HepG2 (cell line): ENCODE measurements around the gene DLX4. TPM values are rescaled to one million over a fixed set of nuclear protein-coding genes. Genes with fewer than 3 reads are reported as not detected.

Experiments
- ATAC-seq: fragments of 200-7000 bp; cut with Tn5 transposase; 3 replicates; pipeline ENCODE4 v1.9.1; 2020; ENCODE audit warnings: mild to moderate bottlenecking, moderate library complexity
- Bru-seq: library from RNA; stranded (reverse); fragments of 400-500 nt; gene quantifications from one replicate; lab custom pipeline; 2021; lab: Mats Ljungman, UMichigan
- BruChase-seq, 2 experiments: library from RNA; stranded (reverse); fragments of 400-500 nt; gene quantifications; one replicate each; lab custom pipeline; 2021; lab: Mats Ljungman, UMichigan
- BruUV-seq: library from RNA; stranded (reverse); fragments of 400-500 nt; replicated peaks from 2 replicates; lab custom pipeline; 2021; lab: Mats Ljungman, UMichigan
- CTCF ChIA-PET: fragments of 300-600 bp; formaldehyde crosslinking; extraction: SDS; loops from one replicate; lab custom pipeline; 2021; ENCODE audit warnings: low total read pairs, inconsistent platforms, low intra/inter-chr PET ratio; lab: Yijun Ruan, JAX
- POLR2A ChIA-PET: fragments of 350-600 bp; sonication (Branson Sonifier 250); formaldehyde crosslinking; loops from one replicate; lab custom pipeline; 2020; ENCODE audit warnings: antibody characterized with exemption, inconsistent platforms; lab: Yijun Ruan, JAX
- DNase-seq: peaks from one replicate; pipeline ENCODE4 v3.0.0-alpha.2; 2015; ENCODE audit warnings: low spot score
- FAIRE-seq: peaks from 3 replicates; lab custom pipeline; 2011; peaks lifted over from hg19 to GRCh38; lab: Jason Lieb, UNC
- H2AFZ ChIP-seq: one replicate; pipeline ENCODE4 v1.6.1; 2011; ENCODE audit warnings: low read length, inconsistent platforms
- H3K27ac ChIP-seq: fragments of 300-600 bp; 3 replicates; pipeline ENCODE4 v1.8.0; 2011; ENCODE audit warnings: mixed run types, mild to moderate bottlenecking, mixed read lengths, low read length, inconsistent platforms; ENCODE audit not compliant: insufficient read depth; ENCODE audit errors: extremely low read length
- H3K27me3 ChIP-seq, 2 experiments: fragments of 200-600 bp in 1 of 2; 2 replicates in 1 of 2; 3 replicates in 1 of 2; pipeline versions ENCODE4 v1.6.0 to v1.8.0; 2011; ENCODE audit warnings: low read length in 2 of 2, mild to moderate bottlenecking in 2 of 2, moderate library complexity in 2 of 2, inconsistent platforms in 1 of 2; ENCODE audit not compliant: insufficient read depth in 2 of 2, control insufficient read depth in 1 of 2
- H3K36me3 ChIP-seq, 2 experiments: fragments of 200-600 bp in 1 of 2; replicated peaks in 1 of 2; 2 replicates in 1 of 2; 3 replicates in 1 of 2; pipeline versions ENCODE4 v1.5.1 to v1.8.0; 2011; ENCODE audit warnings: low read length in 2 of 2, inconsistent platforms in 1 of 2; ENCODE audit not compliant: insufficient read depth in 2 of 2, control insufficient read depth in 1 of 2
- H3K4me1 ChIP-seq: 2 replicates; pipeline ENCODE4 v1.5.1; 2012; ENCODE audit warnings: low read length, inconsistent platforms; ENCODE audit not compliant: insufficient read depth
- H3K4me2 ChIP-seq: 2 replicates; pipeline ENCODE4 v1.6.0; 2011; ENCODE audit warnings: low read depth, low read length, inconsistent platforms
- H3K4me3 ChIP-seq, 3 experiments: fragments of 200-600 bp in 1 of 3; sonication (generic), shearing (Covaris generic) in 1 of 3; replicated peaks in 1 of 3; 2 replicates each; pipeline ENCODE4 v1.5.1; 2011 to 2016; ENCODE audit warnings: low read length in 3 of 3, inconsistent platforms in 2 of 3, low read depth in 2 of 3, mild to moderate bottlenecking in 2 of 3, control low read depth in 1 of 3, mixed read lengths in 1 of 3; ENCODE audit not compliant: insufficient read depth in 1 of 3
- H3K79me2 ChIP-seq: one replicate; pipeline ENCODE4 v1.6.1; 2011; ENCODE audit warnings: low read length, inconsistent platforms; ENCODE audit not compliant: insufficient read depth
- H3K9ac ChIP-seq: 2 replicates; pipeline ENCODE4 v1.6.0; 2011; ENCODE audit warnings: mild to moderate bottlenecking, low read depth, low read length, inconsistent platforms; ENCODE audit not compliant: insufficient read depth
- H3K9me3 ChIP-seq: 2 replicates; pipeline ENCODE4 v1.5.1; 2012; ENCODE audit warnings: mild to moderate bottlenecking, low read length
- H4K20me1 ChIP-seq: 2 replicates; pipeline ENCODE4 v1.6.0; 2011; ENCODE audit warnings: inconsistent platforms, mild to moderate bottlenecking, low read length, moderate library complexity; ENCODE audit not compliant: insufficient read depth
- ATF7 ChIP-seq, 2 experiments: fragments of 450-650 bp in 1 of 2; sonication (generic) in 1 of 2; formaldehyde crosslinking in 1 of 2; IDR thresholded peaks; 2 replicates each; pipeline versions ENCODE4 v1.4.0 to v1.6.1; 2016 to 2020; ENCODE audit warnings: antibody characterized with exemption in 1 of 2, mild to moderate bottlenecking in 1 of 2, missing genetic modification reagents in 1 of 2
- BCL3 ChIP-seq: sonication (generic); formaldehyde crosslinking; IDR thresholded peaks from 2 replicates; pipeline ENCODE4 v1.5.1; 2020; ENCODE audit warnings: mild to moderate bottlenecking, missing genetic modification reagents, moderate library complexity
- CBX2 ChIP-seq, 2 experiments: fragments of 200-600 bp in 1 of 2; sonication (generic); formaldehyde crosslinking in 1 of 2; IDR thresholded peaks; 2 replicates each; pipeline versions ENCODE4 v1.7.0 to v1.8.1; 2018 to 2022; ENCODE audit warnings: low read depth in 2 of 2, low read length in 1 of 2, mild to moderate bottlenecking in 1 of 2, missing genetic modification reagents in 1 of 2
- CHD2 ChIP-seq: IDR thresholded peaks from 2 replicates; pipeline ENCODE4 v1.6.1; 2011; ENCODE audit warnings: low read depth, low read length, improper control_type of control experiment
- EP300 ChIP-seq, 3 experiments: sonication (generic) in 1 of 3; formaldehyde crosslinking in 1 of 3; IDR thresholded peaks; 2 replicates each; pipeline versions ENCODE4 v1.5.1 to v1.6.1; 2011 to 2020; ENCODE audit warnings: low read depth in 2 of 3, low read length in 2 of 3, borderline replicate concordance in 1 of 3, improper control_type of control experiment in 1 of 3, mild to moderate bottlenecking in 1 of 3, missing genetic modification reagents in 1 of 3, moderate library complexity in 1 of 3
- HNRNPK ChIP-seq: fragments of 200-400 bp; formaldehyde crosslinking; IDR thresholded peaks from 2 replicates; pipeline ENCODE4 v1.6.1; 2018; ENCODE audit warnings: low read length, low read depth, moderate library complexity, mild to moderate bottlenecking; ENCODE audit not compliant: poor library complexity, severe bottlenecking
- ISX ChIP-seq: sonication (generic); formaldehyde crosslinking; conservative IDR thresholded peaks from 2 replicates; pipeline ENCODE4 v1.5.0; 2020; ENCODE audit warnings: missing genetic modification reagents
- PTBP1 ChIP-seq: fragments of 200-400 bp; formaldehyde crosslinking; IDR thresholded peaks from 2 replicates; pipeline ENCODE4 v1.6.1; 2018; ENCODE audit warnings: low read length, low read depth; ENCODE audit not compliant: poor library complexity, severe bottlenecking
- REXO4 ChIP-seq: sonication (generic); formaldehyde crosslinking; IDR thresholded peaks from 2 replicates; pipeline ENCODE4 v1.8.0; 2022; ENCODE audit warnings: missing genetic modification reagents, mild to moderate bottlenecking, borderline replicate concordance
- SRSF1 ChIP-seq: fragments of 200-400 bp; formaldehyde crosslinking; optimal IDR thresholded peaks from 2 replicates; pipeline ENCODE3; 2017; ENCODE audit warnings: mild to moderate bottlenecking, low read depth, low read length, moderate library complexity
- ZFX ChIP-seq: sonication (generic); formaldehyde crosslinking; IDR thresholded peaks from 2 replicates; pipeline ENCODE4 v1.4.0; 2020; ENCODE audit warnings: mild to moderate bottlenecking, low read depth, missing genetic modification reagents, moderate library complexity
- WGBS: methylation state at CpG from one replicate; pipeline ENCODE4 v1.1.6; 2017; ENCODE audit warnings: low lambda C conversion rate; 5-methylcytosine and 5-hydroxymethylcytosine counted together
- in situ Hi-C: cut with HindIII; loops from 2 replicates; pipeline ENCODE4 v1.10.0; 2017; ENCODE audit warnings: low pct_unique_long_range_greater_than_20kb; ENCODE audit not compliant: extremely low pct_ligation_motif_present
- intact Hi-C: fragments of 100-400 bp; cut with micrococcal nuclease; formaldehyde crosslinking; loops from one replicate; pipeline ENCODE4 v1.10.0; 2022; ENCODE audit not compliant: unreplicated experiment
- long read RNA-seq, 2 experiments: library from RNA in 1 of 2; library from polyadenylated mRNA in 1 of 2; stranded (forward) in 1 of 2; unstranded in 1 of 2; transcript quantifications; one replicate each; pipeline ENCODE4 v2.0.0, GENCODE V29; 2019 to 2022
- polyA minus RNA-seq, 3 experiments: library from RNA; depleted of rRNA, polyadenylated mRNA; stranded (reverse); fragments of >200 nt; gene quantifications; 2 replicates each; pipeline ENCODE4 v1.2.3, GENCODE V29; 2011; ENCODE audit warnings: low replicate concordance in 1 of 3
- polyA plus RNA-seq, 8 experiments: library from polyadenylated mRNA; depleted of rRNA in 3 of 8; stranded (reverse) in 7 of 8; unstranded in 1 of 8; fragments of >200 nt; fragmentation: Illumina TruSeq in 4 of 8; extraction: Trizol in 4 of 8; gene quantifications; 2 replicates each; pipeline versions ENCODE4 v1.2.1 to v1.2.3, GENCODE V29; 2011 to 2016; ENCODE audit warnings: low read depth in 4 of 8, missing spikeins in 1 of 8, mixed read lengths in 1 of 8; ENCODE audit not compliant: insufficient read depth in 1 of 8
- total RNA-seq, 5 experiments: library from RNA; depleted of rRNA; stranded (reverse); fragments of >200 nt; fragmentation: Illumina TruSeq; extraction: Trizol; gene quantifications; 2 replicates each; pipeline ENCODE4 v1.2.3, GENCODE V29; 2016; ENCODE audit warnings: low read depth in 1 of 5
- TF ChIP-seq, protein P1 (sequence below): sonication (generic); formaldehyde crosslinking; IDR thresholded peaks from 2 replicates; pipeline ENCODE4 v1.8.0; 2022; ENCODE audit warnings: mild to moderate bottlenecking, missing genetic modification reagents, borderline replicate concordance

DLX4 gene, protein sequence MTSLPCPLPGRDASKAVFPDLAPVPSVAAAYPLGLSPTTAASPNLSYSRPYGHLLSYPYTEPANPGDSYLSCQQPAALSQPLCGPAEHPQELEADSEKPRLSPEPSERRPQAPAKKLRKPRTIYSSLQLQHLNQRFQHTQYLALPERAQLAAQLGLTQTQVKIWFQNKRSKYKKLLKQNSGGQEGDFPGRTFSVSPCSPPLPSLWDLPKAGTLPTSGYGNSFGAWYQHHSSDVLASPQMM
- 0.51 and 0.55 TPM in 2 replicates for total RNA-seq (2016; rRNA removed; fragmentation: Illumina TruSeq; extraction: Trizol)
- 0.44 and 1.4 TPM in 2 replicates for total RNA-seq (2016; cell fraction: cytosol; rRNA removed; fragmentation: Illumina TruSeq; extraction: Trizol; ENCODE audit: low read depth)
- 0.40 and 0.80 TPM in 2 replicates for total RNA-seq (2016; cell fraction: insoluble cytoplasmic fraction; rRNA removed; fragmentation: Illumina TruSeq; extraction: Trizol)
- total RNA-seq (2016; cell fraction: membrane; rRNA removed; fragmentation: Illumina TruSeq; extraction: Trizol) = 1.8 and 1.9 TPM in 2 replicates
- 0.93 and 0.97 TPM in 2 replicates for total RNA-seq (2016; cell fraction: nucleus; rRNA removed; fragmentation: Illumina TruSeq; extraction: Trizol)
- polyA plus RNA-seq (2011; rRNA removed) = 2.3 and 2.5 TPM in 2 replicates
- polyA plus RNA-seq (2011; cell fraction: cytosol; rRNA removed) = 1.0 and 1.2 TPM in 2 replicates
- polyA plus RNA-seq (2011; cell fraction: nucleus; rRNA removed) = 10.2 TPM in 2 replicates
- 2.5 and 2.7 TPM in 2 replicates for polyA plus RNA-seq (2012)
- 6.6 and 7.4 TPM in 2 replicates for polyA plus RNA-seq (2016; cell fraction: cytosol; fragmentation: Illumina TruSeq; extraction: Trizol; ENCODE audit: low read depth)
- 2.3 and 2.8 TPM in 2 replicates for polyA plus RNA-seq (2016; cell fraction: insoluble cytoplasmic fraction; fragmentation: Illumina TruSeq; extraction: Trizol; ENCODE audit: low read depth)
- polyA plus RNA-seq (2016; cell fraction: membrane; fragmentation: Illumina TruSeq; extraction: Trizol; ENCODE audit: low read depth) = 12.2 and 12.9 TPM in 2 replicates
- 8.1 and 8.9 TPM in 2 replicates for polyA plus RNA-seq (2016; cell fraction: nucleus; fragmentation: Illumina TruSeq; extraction: Trizol; ENCODE audit: insufficient read depth, low read depth)
- 1.8 and 3.4 TPM in 2 replicates for polyA minus RNA-seq (2011; rRNA and poly(A)+ RNA removed; ENCODE audit: low replicate concordance)
- 0.62 and 0.99 TPM in 2 replicates for polyA minus RNA-seq (2011; cell fraction: cytosol; rRNA and poly(A)+ RNA removed)
- 1.3 and 2.4 TPM in 2 replicates for polyA minus RNA-seq (2011; cell fraction: nucleus; rRNA and poly(A)+ RNA removed)
- Bru-seq, nascent RNA = percentile 28 among the genes with signal in this experiment
- percentile 40 among the genes with signal in this experiment for BruChase-seq, experiment 1, labeled RNA remaining after a 6-hour chase
- percentile 31 among the genes with signal in this experiment for BruChase-seq, experiment 2, labeled RNA remaining after a 2-hour chase
- long read RNA-seq, experiment 1 = 0 reads
- long read RNA-seq, experiment 2, partial matches to known transcripts = 0 of 1 reads
- long read RNA-seq, experiment 2, other reads (novel, unspliced or antisense) = 0 of 1 reads

DNA sequence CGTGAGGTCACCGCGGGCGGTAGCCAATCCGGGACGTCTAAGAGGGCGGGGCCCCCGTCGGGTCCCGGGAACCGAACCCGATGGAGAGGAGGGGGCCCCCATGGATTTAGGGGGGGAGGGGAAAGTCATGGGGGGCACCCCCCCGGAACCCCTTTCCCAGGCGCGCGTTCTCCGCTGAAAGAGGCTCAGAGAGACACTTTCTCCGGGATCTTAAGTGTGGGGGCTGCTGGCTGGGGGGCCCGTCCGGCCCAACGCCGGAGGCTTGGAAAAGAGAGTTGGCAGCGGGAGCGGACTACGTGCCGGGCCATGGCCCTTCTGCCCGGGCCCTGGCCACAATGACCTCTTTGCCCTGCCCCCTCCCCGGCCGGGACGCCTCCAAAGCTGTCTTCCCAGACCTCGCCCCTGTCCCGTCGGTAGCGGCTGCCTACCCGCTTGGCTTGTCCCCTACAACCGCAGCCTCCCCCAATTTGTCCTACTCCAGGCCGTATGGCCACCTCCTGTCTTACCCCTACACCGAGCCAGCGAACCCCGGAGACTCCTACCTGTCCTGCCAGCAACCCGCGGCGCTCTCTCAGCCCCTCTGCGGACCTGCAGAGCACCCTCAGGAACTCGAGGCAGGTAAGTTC is at the start of gene DLX4:
Gene DLX4 (plus strand): TSS at position 57 of the 626 bp plus-strand sequence. CDS start 279 bp downstream, at position 336.
- Histone ChIP-seq H3K27me3 (peaks cover 40 to 96% of the 10 kb centered on the region in 2 experiments), H4K20me1 (peaks cover 4% of the 10 kb centered on the region; the same call in 1 of the 2 replicates), H2AFZ (no peak within 1 kb of the TSS), H3K4me1 (peaks cover 47% of the 10 kb centered on the region), H3K9me3 (no peaks in the 10 kb centered on the region), H3K4me2 (peak within 1 kb of the TSS; percentile 97), H3K27ac (no peak within 1 kb of the TSS), H3K4me3 (peak within 1 kb of the TSS; percentile 54 to 80 (median 60)), H3K79me2 (no peaks in the 10 kb centered on the region), H3K9ac (peak within 1 kb of the TSS; percentile 48), H3K36me3 (no peaks in the 10 kb centered on the region)
- in situ Hi-C loops = no loop called here
- ChIA-PET CTCF (no interaction called here), POLR2A (no interaction called here)
- BruUV-seq = no TSS peak
- peak; percentile 4; the same call in 2 of the 3 replicates for ATAC-seq
- DNase-seq = no peak
- intact Hi-C loops = no loop called here
- 14% methylated on average over 32 of the region's 45 CpGs for WGBS
- no peak for FAIRE-seq
- TF ChIP-seq ISX (CRISPR knock-in tag) (no peak), EP300 (IDR thresholded peaks at IDR 0.05; ENCODE audit: low read depth in 2 of 2, low read length in 2 of 2) (0 out of 4 replicates have a peak, but pooled peaks of 1 of the 2 experiments have one; percentile 8), EP300 (CRISPR knock-in tag; IDR thresholded peaks at IDR 0.05; ENCODE audit: borderline replicate concordance) (no peak), HNRNPK (peak; percentile 43), CHD2 (no peak), BCL3 (CRISPR knock-in tag) (no peak), ATF7 (IDR thresholded peaks at IDR 0.05) (no peak), ATF7 (CRISPR knock-in tag; IDR thresholded peaks at IDR 0.05) (no peak), CBX2 (IDR thresholded peaks at IDR 0.05; ENCODE audit: low read depth, low read length) (no peak), CBX2 (CRISPR knock-in tag; IDR thresholded peaks at IDR 0.05; ENCODE audit: low read depth) (no peak), SRSF1 (peak; percentile 91), PTBP1 (no peak), ZFX (CRISPR knock-in tag) (no peak), REXO4 (no peak)
- TF ChIP-seq, protein P1, sequence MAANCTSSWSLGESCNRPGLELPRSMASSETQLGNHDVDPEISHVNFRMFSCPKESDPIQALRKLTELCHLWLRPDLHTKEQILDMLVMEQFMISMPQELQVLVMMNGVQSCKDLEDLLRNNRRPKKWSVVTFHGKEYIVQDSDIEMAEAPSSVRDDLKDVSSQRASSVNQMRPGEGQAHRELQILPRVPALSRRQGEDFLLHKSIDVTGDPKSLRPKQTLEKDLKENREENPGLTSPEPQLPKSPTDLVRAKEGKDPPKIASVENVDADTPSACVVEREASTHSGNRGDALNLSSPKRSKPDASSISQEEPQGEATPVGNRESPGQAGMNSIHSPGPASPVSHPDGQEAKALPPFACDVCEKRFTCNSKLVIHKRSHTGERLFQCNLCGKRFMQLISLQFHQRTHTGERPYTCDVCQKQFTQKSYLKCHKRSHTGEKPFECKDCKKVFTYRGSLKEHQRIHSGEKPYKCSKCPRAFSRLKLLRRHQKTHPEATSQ = no peak
